ENCODE data around the gene SEPTIN8.

The SEPTIN8 gene

GRCh38 chr5:132810605-132811004, 33.6 kb upstream of the SEPTIN8 start:
- no peaks in the 10 kb centered on the region for H3F3A ChIP-seq (ENCODE audit: low read depth)
- no peak overlapping the region for H2AFZ ChIP-seq (ENCODE audit: low read length)
- no peak overlapping the region for H3K9ac ChIP-seq (ENCODE audit: low read depth, low read length, poor library complexity, severe bottlenecking)
- H3K4me2 ChIP-seq (ENCODE audit: low read depth, low read length, poor library complexity, severe bottlenecking): no peak overlapping the region
- H4K20me1 ChIP-seq (ENCODE audit: insufficient read depth, low read length, poor library complexity, severe bottlenecking): no peaks in the 10 kb centered on the region
- H3K4me1 ChIP-seq (ENCODE audit: insufficient read depth, low read length, poor library complexity, severe bottlenecking): no peaks in the 10 kb centered on the region
- no peak overlapping the region for H3K4me3 ChIP-seq (ENCODE audit: low read length, poor library complexity, severe bottlenecking)
- H3K79me2 ChIP-seq (ENCODE audit: insufficient read depth, low read length): no peaks in the 10 kb centered on the region
- no peaks in the 10 kb centered on the region for H3K9me2 ChIP-seq (replicated peaks; ENCODE audit: low read depth, low read length)
- H3K27me3 ChIP-seq (ENCODE audit: insufficient read depth, low read length, poor library complexity, severe bottlenecking): no peaks in the 10 kb centered on the region
- no peaks in the 10 kb centered on the region for H3K9me3 ChIP-seq (ENCODE audit: insufficient read depth, low read depth, low read length)
- TF ChIP-seq EZH2phosphoT487 (IDR thresholded peaks at IDR 0.05; ENCODE audit: borderline replicate concordance) (no peak), CTCF (conservative IDR thresholded peaks at IDR 0.05; ENCODE audit: low read length) (no peak)
- no peaks in the 10 kb centered on the region for H3K36me3 ChIP-seq (ENCODE audit: insufficient read depth, low read length)

GRCh38 chr5:132808866-132809265, 31.8 kb upstream of the SEPTIN8 start:
- no peak overlapping the region for H3K9ac ChIP-seq (ENCODE audit: low read depth, low read length, poor library complexity, severe bottlenecking)
- H2AFZ ChIP-seq (ENCODE audit: low read length): no peak overlapping the region
- H3K9me2 ChIP-seq (replicated peaks; ENCODE audit: low read depth, low read length): no peaks in the 10 kb centered on the region
- no peaks in the 10 kb centered on the region for H3F3A ChIP-seq (ENCODE audit: low read depth)
- no peaks in the 10 kb centered on the region for H3K27me3 ChIP-seq (ENCODE audit: insufficient read depth, low read length, poor library complexity, severe bottlenecking)
- H3K4me3 ChIP-seq (ENCODE audit: low read length, poor library complexity, severe bottlenecking): no peak overlapping the region
- H3K4me2 ChIP-seq (ENCODE audit: low read depth, low read length, poor library complexity, severe bottlenecking): no peak overlapping the region
- H4K20me1 ChIP-seq (ENCODE audit: insufficient read depth, low read length, poor library complexity, severe bottlenecking): no peaks in the 10 kb centered on the region
- H3K4me1 ChIP-seq (ENCODE audit: insufficient read depth, low read length, poor library complexity, severe bottlenecking): no peaks in the 10 kb centered on the region
- no peaks in the 10 kb centered on the region for H3K79me2 ChIP-seq (ENCODE audit: insufficient read depth, low read length)
- H3K9me3 ChIP-seq (ENCODE audit: insufficient read depth, low read depth, low read length): no peaks in the 10 kb centered on the region
- no peak for TF ChIP-seq EZH2phosphoT487 (IDR thresholded peaks at IDR 0.05; ENCODE audit: borderline replicate concordance)
- no peak for TF ChIP-seq CTCF (conservative IDR thresholded peaks at IDR 0.05; ENCODE audit: low read length)
- no peaks in the 10 kb centered on the region for H3K36me3 ChIP-seq (ENCODE audit: insufficient read depth, low read length)

- Histone ChIP-seq H3F3A (ENCODE audit: low read depth) (no peaks in the 10 kb centered on the region), H3K9me2 (replicated peaks; ENCODE audit: low read depth, low read length) (no peaks in the 10 kb centered on the region), H3K4me2 (ENCODE audit: low read depth, low read length, poor library complexity, severe bottlenecking) (no peak overlapping the region), H3K79me2 (ENCODE audit: insufficient read depth, low read length) (no peaks in the 10 kb centered on the region), H3K4me3 (ENCODE audit: low read length, poor library complexity, severe bottlenecking) (no peak overlapping the region), H2AFZ (ENCODE audit: low read length) (no peak overlapping the region), H3K36me3 (ENCODE audit: insufficient read depth, low read length) (no peaks in the 10 kb centered on the region), H3K9ac (ENCODE audit: low read depth, low read length, poor library complexity, severe bottlenecking) (no peak overlapping the region), H3K27me3 (ENCODE audit: insufficient read depth, low read length, poor library complexity, severe bottlenecking) (no peaks in the 10 kb centered on the region), H3K9me3 (ENCODE audit: insufficient read depth, low read depth, low read length) (no peaks in the 10 kb centered on the region), H4K20me1 (ENCODE audit: insufficient read depth, low read length, poor library complexity, severe bottlenecking) (no peaks in the 10 kb centered on the region), H3K4me1 (ENCODE audit: insufficient read depth, low read length, poor library complexity, severe bottlenecking) (no peaks in the 10 kb centered on the region)
- no peak for TF ChIP-seq EZH2phosphoT487 (IDR thresholded peaks at IDR 0.05; ENCODE audit: borderline replicate concordance)
- TF ChIP-seq CTCF (conservative IDR thresholded peaks at IDR 0.05; ENCODE audit: low read length): no peak
Observed at GRCh38 chr5:132808448-132808847, 31.4 kb upstream of the SEPTIN8 start.
